ENCODE measurements around the gene C5orf46.

DNA sequence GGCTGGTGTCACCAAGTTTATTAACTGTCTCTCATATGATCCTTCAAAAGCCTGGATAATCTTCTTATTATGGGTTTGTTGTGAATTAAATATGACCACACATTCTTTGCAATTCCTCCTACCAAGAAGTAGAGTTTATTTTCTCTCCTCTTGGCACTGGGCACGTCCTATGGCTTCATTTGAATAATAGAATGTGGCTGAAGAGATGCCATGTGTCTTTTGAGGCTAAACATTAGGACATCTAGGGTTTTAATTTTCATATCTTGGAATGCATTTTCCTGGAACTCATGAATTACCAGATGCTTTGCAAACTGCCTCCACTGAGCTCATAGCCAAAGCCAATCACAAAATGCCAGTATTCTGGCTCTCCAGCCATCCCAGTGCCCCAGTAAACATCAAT, 47.8 kb downstream of the C5orf46 start:
- TF ChIP-seq POLR2A (IDR thresholded peaks at IDR 0.05; ENCODE audit: low read depth, low read length): no peak
- TF ChIP-seq, protein P1, sequence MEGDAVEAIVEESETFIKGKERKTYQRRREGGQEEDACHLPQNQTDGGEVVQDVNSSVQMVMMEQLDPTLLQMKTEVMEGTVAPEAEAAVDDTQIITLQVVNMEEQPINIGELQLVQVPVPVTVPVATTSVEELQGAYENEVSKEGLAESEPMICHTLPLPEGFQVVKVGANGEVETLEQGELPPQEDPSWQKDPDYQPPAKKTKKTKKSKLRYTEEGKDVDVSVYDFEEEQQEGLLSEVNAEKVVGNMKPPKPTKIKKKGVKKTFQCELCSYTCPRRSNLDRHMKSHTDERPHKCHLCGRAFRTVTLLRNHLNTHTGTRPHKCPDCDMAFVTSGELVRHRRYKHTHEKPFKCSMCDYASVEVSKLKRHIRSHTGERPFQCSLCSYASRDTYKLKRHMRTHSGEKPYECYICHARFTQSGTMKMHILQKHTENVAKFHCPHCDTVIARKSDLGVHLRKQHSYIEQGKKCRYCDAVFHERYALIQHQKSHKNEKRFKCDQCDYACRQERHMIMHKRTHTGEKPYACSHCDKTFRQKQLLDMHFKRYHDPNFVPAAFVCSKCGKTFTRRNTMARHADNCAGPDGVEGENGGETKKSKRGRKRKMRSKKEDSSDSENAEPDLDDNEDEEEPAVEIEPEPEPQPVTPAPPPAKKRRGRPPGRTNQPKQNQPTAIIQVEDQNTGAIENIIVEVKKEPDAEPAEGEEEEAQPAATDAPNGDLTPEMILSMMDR (conservative IDR thresholded peaks at IDR 0.05; ENCODE audit: low read depth, low read length): no peak

Measured in IMR-90 (cell line).